OCI-LY7 (cell line): ENCODE data around the gene PRELP. TPM values are rescaled to one million over a fixed set of nuclear protein-coding genes. Genes with fewer than 3 reads are reported as not detected.

Experiments
- BruUV-seq: library from RNA; stranded (reverse); fragments of 400-500 nt; replicated peaks from 2 replicates; lab custom pipeline; 2021; lab: Mats Ljungman, UMichigan
- CTCF ChIA-PET: fragments of 300-600 bp; sonication (Branson Sonifier 250); formaldehyde crosslinking; loops from one replicate; lab custom pipeline; 2022; ENCODE audit warnings: antibody characterized with exemption; ENCODE audit not compliant: unreplicated experiment; lab: Charles Lee
- POLR2A ChIA-PET: fragments of 300-600 bp; sonication (Branson Sonifier 250); formaldehyde crosslinking; loops from one replicate; lab custom pipeline; 2022; ENCODE audit warnings: antibody characterized with exemption; lab: Charles Lee
- DNase-seq: peaks from one replicate; pipeline ENCODE4 v3.0.0-alpha.2; 2015; ENCODE audit warnings: low spot score
- H2AFZ ChIP-seq: fragments of 200-600 bp; sonication (generic), shearing (Covaris generic); 2 replicates; pipeline ENCODE4 v1.6.1; 2014; ENCODE audit warnings: mild to moderate bottlenecking, antibody characterized with exemption, low read length, moderate library complexity
- H3K27ac ChIP-seq: fragments of 200-600 bp; sonication (generic); 2 replicates; pipeline ENCODE4 v1.5.1; 2014; ENCODE audit warnings: mixed run types, low read depth, mild to moderate bottlenecking, moderate library complexity, low read length, inconsistent platforms; ENCODE audit not compliant: poor library complexity, severe bottlenecking
- H3K36me3 ChIP-seq: fragments of 200-600 bp; sonication (generic); 2 replicates; pipeline ENCODE4 v1.6.1; 2014; ENCODE audit warnings: mild to moderate bottlenecking, antibody characterized with exemption, low read length, moderate library complexity, mixed read lengths; ENCODE audit not compliant: insufficient read depth
- H3K4me1 ChIP-seq: fragments of 200-600 bp; sonication (generic); 2 replicates; pipeline ENCODE4 v1.5.1; 2014; ENCODE audit warnings: mild to moderate bottlenecking, low read length; ENCODE audit not compliant: insufficient read depth, poor library complexity, severe bottlenecking
- H3K4me2 ChIP-seq: fragments of 200-600 bp; sonication (generic); 2 replicates; pipeline ENCODE4 v1.6.1; 2014; ENCODE audit warnings: mild to moderate bottlenecking, low read length
- H3K4me3 ChIP-seq: fragments of 200-600 bp; sonication (generic); 2 replicates; pipeline ENCODE4 v1.5.1; 2014; ENCODE audit warnings: mild to moderate bottlenecking, low read depth, low read length; ENCODE audit not compliant: poor library complexity, severe bottlenecking
- H3K79me2 ChIP-seq: fragments of 200-600 bp; sonication (generic); 2 replicates; pipeline ENCODE4 v1.6.1; 2016; ENCODE audit warnings: low read depth, mild to moderate bottlenecking, low read length, moderate library complexity, mixed read lengths; ENCODE audit not compliant: insufficient read depth
- H3K9me2 ChIP-seq: fragments of 200-600 bp; sonication (generic); 2 replicates; pipeline ENCODE4 v1.6.1; 2016; ENCODE audit warnings: mild to moderate bottlenecking, low read length, mixed read lengths; ENCODE audit not compliant: insufficient read depth
- H3K9me3 ChIP-seq: fragments of 200-600 bp; sonication (generic); 2 replicates; pipeline ENCODE4 v1.6.1; 2014; ENCODE audit warnings: mild to moderate bottlenecking, mixed run types, low read length, mixed read lengths
- H4K20me1 ChIP-seq: fragments of 200-600 bp; sonication (generic); 2 replicates; pipeline ENCODE4 v1.6.1; 2014; ENCODE audit warnings: mild to moderate bottlenecking, antibody characterized with exemption, low read length, moderate library complexity, mixed read lengths; ENCODE audit not compliant: insufficient read depth
- CTCF ChIP-seq: fragments of 200-600 bp; sonication (generic); conservative IDR thresholded peaks from 2 replicates; pipeline ENCODE4 v1.5.1; 2014; ENCODE audit warnings: mild to moderate bottlenecking, antibody characterized with exemption, low read length, moderate library complexity, mixed read lengths
- EZH2phosphoT487 ChIP-seq: fragments of 200-600 bp; sonication (generic); IDR thresholded peaks from 2 replicates; pipeline ENCODE4 v1.6.1; 2018; ENCODE audit warnings: low read depth, borderline replicate concordance, mild to moderate bottlenecking, mixed run types, antibody characterized with exemption, low read length, moderate library complexity, mixed read lengths
- intact Hi-C: fragments of 100-400 bp; cut with micrococcal nuclease; formaldehyde crosslinking; loops from one replicate; pipeline ENCODE4 v1.10.0; 2022; ENCODE audit not compliant: unreplicated experiment
- total RNA-seq, 2 experiments: library from RNA; depleted of rRNA in 1 of 2; stranded (reverse); fragments of >200 nt in 1 of 2; shearing (Covaris generic) in 1 of 2; gene quantifications; 2 replicates each; pipeline ENCODE4 v1.2.3, GENCODE V29; 2014 to 2022

PRELP gene
- total RNA-seq, 2 experiments from 2014 or later: not detected

DNA sequence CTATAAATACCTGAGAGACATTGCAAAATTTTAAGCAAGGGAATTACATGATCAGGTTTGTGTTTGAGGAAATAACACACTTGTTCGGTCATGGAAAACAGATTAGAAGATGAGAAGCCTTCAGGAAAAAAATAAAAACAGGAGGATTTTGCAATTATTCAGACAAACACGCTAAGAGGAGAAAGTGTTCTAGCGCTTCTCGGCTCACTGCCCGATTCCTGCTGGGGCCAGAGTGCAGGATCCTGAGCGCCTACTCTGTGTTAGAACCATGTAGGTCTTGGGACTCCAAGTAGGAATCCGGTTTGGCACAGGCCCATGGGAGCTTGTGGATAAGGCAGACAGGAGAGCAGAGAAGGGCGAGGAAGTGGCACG is 8.1 kb upstream of the PRELP start:
- Histone ChIP-seq H3K79me2 (no peaks in the 10 kb centered on the region), H3K4me1 (peaks cover 21% of the 10 kb centered on the region), H3K4me3 (no peak overlapping the region), H3K36me3 (no peaks in the 10 kb centered on the region), H3K9me3 (no peaks in the 10 kb centered on the region), H3K9me2 (no peaks in the 10 kb centered on the region), H2AFZ (no peak overlapping the region), H4K20me1 (no peaks in the 10 kb centered on the region), H3K4me2 (no peak overlapping the region), H3K27ac (no peak overlapping the region)
- DNase-seq: no peak
- TF ChIP-seq EZH2phosphoT487 (no peak), CTCF (no peak)
- CTCF ChIA-PET: no interaction called here
- no TSS peak for BruUV-seq
- intact Hi-C loops: no loop called here
- POLR2A ChIA-PET: no interaction called here

DNA sequence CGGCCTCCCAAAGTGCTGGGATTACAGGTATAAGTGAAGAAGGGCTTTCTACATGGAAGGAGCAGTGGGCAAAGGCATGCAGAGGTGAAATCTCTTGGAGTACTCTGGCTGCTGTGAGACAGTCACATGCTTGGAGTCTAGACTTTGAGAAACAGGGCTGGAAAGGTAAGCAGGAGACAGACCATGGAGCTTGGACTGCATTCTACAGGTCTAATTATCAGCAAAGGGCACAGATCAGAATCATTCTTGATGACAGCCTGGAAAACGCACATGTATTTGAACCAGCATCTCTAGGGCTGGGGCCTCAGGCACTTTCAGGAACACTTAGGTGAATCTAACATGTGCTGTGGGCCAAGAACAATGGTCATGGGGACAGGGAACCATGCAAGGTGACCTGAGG is 7.3 kb upstream of the PRELP start:
- intact Hi-C loops: no loop called here
- DNase-seq: no peak
- BruUV-seq: no TSS peak
- no peak overlapping the region for H2AFZ ChIP-seq
- no peaks in the 10 kb centered on the region for H4K20me1 ChIP-seq
- no peaks in the 10 kb centered on the region for H3K9me2 ChIP-seq
- H3K4me3 ChIP-seq: no peak overlapping the region
- no peak overlapping the region for H3K4me2 ChIP-seq
- peaks cover 13% of the 10 kb centered on the region for H3K4me1 ChIP-seq
- TF ChIP-seq EZH2phosphoT487 (no peak), CTCF (no peak)
- CTCF ChIA-PET: no interaction called here
- no peak overlapping the region for H3K27ac ChIP-seq
- H3K79me2 ChIP-seq: no peaks in the 10 kb centered on the region
- H3K36me3 ChIP-seq: no peaks in the 10 kb centered on the region
- no peaks in the 10 kb centered on the region for H3K9me3 ChIP-seq
- POLR2A ChIA-PET: interaction anchor here (0.6 kb wide), 2 partner anchors 65 to 1059 kb away, joined by 4 read pairs; no protein-coding TSS in a partner anchor

- H4K20me1 ChIP-seq: no peaks in the 10 kb centered on the region
- no peak for TF ChIP-seq EZH2phosphoT487
- TF ChIP-seq CTCF: no peak
- H3K36me3 ChIP-seq: no peaks in the 10 kb centered on the region
- H3K4me3 ChIP-seq: no peak overlapping the region
- no peaks in the 10 kb centered on the region for H3K79me2 ChIP-seq
- ChIA-PET POLR2A (interaction anchor here (0.6 kb wide), 1 partner anchor 9 kb away, joined by 4 read pairs; no protein-coding TSS in a partner anchor), CTCF (no interaction called here)
- H3K9me2 ChIP-seq: no peaks in the 10 kb centered on the region
- DNase-seq: no peak
- H3K27ac ChIP-seq: no peak overlapping the region
- no peaks in the 10 kb centered on the region for H3K9me3 ChIP-seq
- H2AFZ ChIP-seq: no peak overlapping the region
- intact Hi-C loops: no loop called here
- BruUV-seq: no TSS peak
- H3K4me2 ChIP-seq: no peak overlapping the region
- H3K4me1 ChIP-seq: peaks cover 11% of the 10 kb centered on the region
Measured at GRCh38 chr1:203470240-203470639, 5.4 kb upstream of the PRELP start.
